Activated CD4-positive, alpha-beta T cell treated with anti-CD3 and anti-CD28 coated beads for 36 hours (primary cell): Measurements from ENCODE around the gene AGAP2. TPM values are rescaled to one million over a fixed set of nuclear protein-coding genes. Genes with fewer than 3 reads are reported as not detected.
"Not testable (repeated sequence)": the region's sequence is repeated elsewhere in the genome, so short reads cannot be mapped to it uniquely, and the experiment has no call there.

ENCODE experiments used
- ATAC-seq: fragments of 200-7000 bp; cut with Tn5 transposase; one replicate; pipeline ENCODE4 v1.10.0; 2021; ENCODE audit warnings: mild to moderate bottlenecking, moderate library complexity
- CTCF ChIA-PET: fragments of 350-600 bp; sonication (Branson Sonifier 250); formaldehyde crosslinking; loops from one replicate; lab custom pipeline; 2021; ENCODE audit warnings: antibody characterized with exemption; lab: Charles Lee
- POLR2A ChIA-PET: fragments of 350-600 bp; sonication (Branson Sonifier 250); formaldehyde crosslinking; loops from one replicate; lab custom pipeline; 2021; ENCODE audit warnings: antibody characterized with exemption, inconsistent platforms; lab: Charles Lee
- DNase-seq: peaks from one replicate; pipeline ENCODE4 v3.0.0-alpha.2; 2020
- H3K27ac Mint-ChIP-seq: one replicate; pipeline ENCODE4 v1.8.0; 2021; ENCODE audit warnings: mixed read lengths
- H3K27me3 Mint-ChIP-seq: one replicate; pipeline ENCODE4 v1.8.0; 2021; ENCODE audit warnings: mixed read lengths
- H3K36me3 Mint-ChIP-seq: one replicate; pipeline ENCODE4 v1.8.0; 2021; ENCODE audit warnings: low read depth, mixed read lengths
- H3K4me1 Mint-ChIP-seq: one replicate; pipeline ENCODE4 v1.8.0; 2021; ENCODE audit warnings: mixed read lengths
- H3K4me3 Mint-ChIP-seq: one replicate; pipeline ENCODE4 v1.8.0; 2021; ENCODE audit warnings: mild to moderate bottlenecking, moderate library complexity, mixed read lengths
- H3K9me3 Mint-ChIP-seq: one replicate; pipeline ENCODE4 v1.8.0; 2021; ENCODE audit warnings: low read depth, mixed read lengths
- intact Hi-C, 2 experiments: fragments of 100-400 bp; cut with DNase I in 1 of 2; cut with micrococcal nuclease in 1 of 2; formaldehyde crosslinking; loops; one replicate each; pipeline versions ENCODE4 v1.14.2 to v1.15.1; 2022 to 2024; cut with DNase I, micrococcal nuclease
- total RNA-seq, 2 experiments: library from RNA; stranded (reverse); gene quantifications; one replicate each; pipeline ENCODE4 v1.2.3, GENCODE V29; 2021

The AGAP2 gene
- total RNA-seq, 2 experiments from 2014 or later: 28.0 to 46.9 TPM

DNA sequence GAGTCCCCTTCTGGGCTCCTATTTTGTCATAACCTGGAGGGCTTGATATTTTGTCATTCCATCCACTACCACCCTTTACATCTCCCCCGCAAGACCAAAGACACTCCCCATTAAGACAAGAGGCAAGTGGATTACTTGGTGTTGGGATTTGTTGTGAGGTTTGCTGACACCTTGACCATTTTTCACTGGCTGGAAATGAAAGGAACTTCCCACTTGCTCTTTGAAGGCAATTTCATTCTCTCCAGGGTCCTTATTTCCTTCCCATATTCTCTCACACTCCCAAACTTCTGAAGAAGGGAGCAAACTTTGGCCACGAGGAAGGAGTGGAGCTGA, 14.9 kb downstream of the AGAP2 start:
- ATAC-seq (no peak), DNase-seq (no peak)
- intact Hi-C loops: no loop called here
- Mint-ChIP-seq H3K4me1 (no peaks in the 10 kb centered on the region), H3K36me3 (peaks cover 36% of the 10 kb centered on the region), H3K27me3 (no peaks in the 10 kb centered on the region), H3K4me3 (no peak overlapping the region), H3K9me3 (no peaks in the 10 kb centered on the region), H3K27ac (no peak overlapping the region)
- POLR2A ChIA-PET: no interaction called here
- CTCF ChIA-PET: interaction anchor here (1.2 kb wide), 1 partner anchor 8 kb away, joined by 4 read pairs; no protein-coding TSS in a partner anchor

GRCh38 chr12:57722716-57723629, 15.6 kb downstream of the AGAP2 start:
- Mint-ChIP-seq H3K4me3 (no peak overlapping the region), H3K9me3 (no peaks in the 10 kb centered on the region), H3K27me3 (no peaks in the 10 kb centered on the region), H3K36me3 (peaks cover 42% of the 10 kb centered on the region), H3K4me1 (no peaks in the 10 kb centered on the region), H3K27ac (no peak overlapping the region)
- intact Hi-C loops: no loop called here
- POLR2A ChIA-PET: no interaction called here
- ATAC-seq: no peak
- DNase-seq: no peak
- CTCF ChIA-PET: interaction anchor here (1.2 kb wide), 1 partner anchor 9 kb away, joined by 4 read pairs; no protein-coding TSS in a partner anchor

DNA sequence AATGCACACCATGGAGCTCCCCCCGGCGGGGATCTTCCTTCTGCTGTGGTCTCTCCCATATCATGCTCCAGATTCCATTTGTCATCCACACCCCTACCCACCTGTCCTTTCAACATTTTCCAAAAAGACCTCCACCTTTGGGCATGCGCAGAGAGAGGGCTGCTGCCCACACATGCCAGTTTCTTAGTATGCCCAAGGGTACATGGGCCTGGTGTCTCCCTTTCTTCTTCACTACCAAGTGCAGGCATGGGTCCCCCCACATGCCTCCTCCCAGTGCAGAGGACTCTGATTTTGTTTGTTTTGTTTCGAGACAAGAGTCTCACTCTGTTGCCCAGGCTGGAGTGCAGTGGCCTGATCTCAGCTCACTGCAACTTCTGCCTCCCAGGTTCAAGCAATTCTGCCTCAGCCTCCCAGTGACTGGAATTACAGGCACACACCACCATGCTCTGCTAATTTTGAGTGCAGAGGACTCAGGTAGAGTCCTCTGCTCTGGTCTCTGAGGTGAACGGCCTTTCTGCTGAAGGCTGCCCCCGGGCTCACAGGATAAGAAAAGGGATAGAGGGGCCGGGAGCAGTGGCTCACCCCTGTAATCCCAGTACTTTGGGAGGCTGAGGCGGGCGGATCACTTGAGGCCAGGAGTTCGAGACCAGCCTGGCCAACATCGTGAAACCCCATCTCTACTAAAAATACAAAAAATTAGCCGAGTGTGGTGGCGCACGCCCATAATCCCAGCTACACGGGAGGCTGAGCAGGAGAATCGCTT, 16.5 kb downstream of the AGAP2 start:
- H3K4me3 Mint-ChIP-seq, H3K9me3 Mint-ChIP-seq, DNase-seq, ATAC-seq, H3K27me3 Mint-ChIP-seq, POLR2A ChIA-PET, H3K4me1 Mint-ChIP-seq, CTCF ChIA-PET: not testable (repeated sequence)
- Mint-ChIP-seq H3K36me3 (peaks cover 38% of the 10 kb centered on the region), H3K27ac (peak overlapping the region; percentile 72)
- intact Hi-C loops: loop anchor here in 1 of 2 experiments (2.0 kb wide), 1 partner anchor 21 kb away; no protein-coding TSS in a partner anchor

DNA sequence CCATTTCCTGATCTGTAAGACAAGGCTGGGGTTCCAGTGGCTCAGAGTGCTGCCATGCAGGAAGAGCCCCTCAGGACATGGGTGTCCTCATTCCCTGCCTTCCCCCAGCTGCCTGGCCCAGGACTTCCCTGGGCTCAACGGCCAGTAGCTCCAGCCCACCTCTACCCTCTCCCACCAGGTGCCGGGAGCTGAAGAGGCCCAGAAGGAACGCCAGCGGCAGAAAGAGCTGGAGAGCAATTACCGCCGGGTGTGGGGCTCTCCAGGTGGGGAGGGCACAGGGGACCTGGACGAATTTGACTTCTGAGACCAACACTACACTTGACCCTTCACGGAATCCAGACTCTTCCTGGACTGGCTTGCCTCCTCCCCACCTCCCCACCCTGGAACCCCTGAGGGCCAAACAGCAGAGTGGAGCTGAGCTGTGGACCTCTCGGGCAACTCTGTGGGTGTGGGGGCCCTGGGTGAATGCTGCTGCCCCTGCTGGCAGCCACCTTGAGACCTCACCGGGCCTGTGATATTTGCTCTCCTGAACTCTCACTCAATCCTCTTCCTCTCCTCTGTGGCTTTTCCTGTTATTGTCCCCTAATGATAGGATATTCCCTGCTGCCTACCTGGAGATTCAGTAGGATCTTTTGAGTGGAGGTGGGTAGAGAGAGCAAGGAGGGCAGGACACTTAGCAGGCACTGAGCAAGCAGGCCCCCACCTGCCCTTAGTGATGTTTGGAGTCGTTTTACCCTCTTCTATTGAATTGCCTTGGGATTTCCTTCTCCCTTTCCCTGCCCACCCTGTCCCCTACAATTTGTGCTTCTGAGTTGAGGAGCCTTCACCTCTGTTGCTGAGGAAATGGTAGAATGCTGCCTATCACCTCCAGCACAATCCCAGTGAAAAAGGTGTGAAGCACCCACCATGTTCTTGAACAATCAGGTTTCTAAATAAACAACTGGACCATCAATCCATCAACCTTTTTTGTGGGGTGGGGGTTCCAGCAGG, 17.6 kb downstream of the AGAP2 start:
- Mint-ChIP-seq H3K9me3 (no peaks in the 10 kb centered on the region), H3K4me1 (no peaks in the 10 kb centered on the region), H3K36me3 (peaks cover 34% of the 10 kb centered on the region), H3K27ac (no peak overlapping the region), H3K4me3 (no peak overlapping the region), H3K27me3 (no peaks in the 10 kb centered on the region)
- POLR2A ChIA-PET: interaction anchor here (1.0 kb wide), 1 partner anchor 27 kb away, joined by 4 read pairs; no protein-coding TSS in a partner anchor
- DNase-seq (no peak), ATAC-seq (no peak)
- CTCF ChIA-PET: no interaction called here
- intact Hi-C loops: loop anchor here in 1 of 2 experiments (2.0 kb wide), 1 partner anchor 22 kb away; no protein-coding TSS in a partner anchor

- no peaks in the 10 kb centered on the region for H3K4me1 Mint-ChIP-seq
- intact Hi-C loops: loop anchor here in 1 of 2 experiments (2.0 kb wide), 1 partner anchor 23 kb away; no protein-coding TSS in a partner anchor
- ChIA-PET CTCF (no interaction called here), POLR2A (interaction anchor here (0.6 to 1.0 kb wide), 3 partner anchors 10 to 303 kb away, joined by 3 to 4 read pairs (median 4); no protein-coding TSS in a partner anchor)
- H3K4me3 Mint-ChIP-seq: no peak overlapping the region
- no peak for ATAC-seq
- H3K27ac Mint-ChIP-seq: no peak overlapping the region
- no peaks in the 10 kb centered on the region for H3K27me3 Mint-ChIP-seq
- no peak for DNase-seq
- H3K36me3 Mint-ChIP-seq: peaks cover 34% of the 10 kb centered on the region
- H3K9me3 Mint-ChIP-seq: no peaks in the 10 kb centered on the region
These were observed 18.6 kb downstream of the AGAP2 start for GRCh38 chr12:57719777-57720605.

DNA sequence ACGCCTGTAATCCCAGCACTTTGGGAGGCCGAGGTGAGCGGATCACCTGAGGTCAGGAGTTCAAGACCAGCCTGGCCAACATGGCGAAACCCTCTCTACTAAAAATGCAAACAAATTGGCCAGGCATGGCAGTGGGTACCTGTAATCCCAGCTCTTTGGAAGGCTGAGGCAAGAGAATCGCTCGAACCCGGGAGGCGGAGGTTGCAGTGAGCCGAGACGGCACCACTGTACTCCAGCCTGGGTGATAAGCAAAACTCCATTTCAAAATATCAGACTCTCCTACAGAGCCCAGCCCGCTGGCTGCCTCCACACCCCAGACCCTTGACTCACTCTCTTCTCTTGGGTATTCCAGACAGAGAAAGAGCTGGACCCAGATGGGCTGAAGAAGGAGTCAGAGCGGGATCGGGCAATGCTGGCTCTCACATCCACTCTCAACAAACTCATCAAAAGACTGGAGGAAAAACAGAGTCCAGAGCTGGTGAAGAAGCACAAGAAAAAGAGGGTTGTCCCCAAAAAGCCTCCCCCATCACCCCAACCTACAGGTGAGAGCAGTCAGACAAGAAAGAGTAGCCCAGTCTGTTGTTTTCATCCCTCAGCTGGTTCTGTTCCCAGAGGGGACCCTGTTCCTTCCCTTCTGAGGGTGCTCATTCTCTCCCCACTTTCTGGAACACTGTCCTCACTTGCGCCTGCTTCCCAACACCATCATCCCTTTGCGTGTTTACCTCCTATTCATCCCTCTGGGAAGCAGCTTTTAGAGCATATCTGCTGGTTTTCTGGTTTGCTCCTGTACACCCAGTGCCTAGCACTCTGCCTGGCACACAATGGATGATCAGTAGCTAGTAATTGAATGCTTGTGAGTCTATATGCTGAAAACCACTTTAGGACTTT, 19.7 kb downstream of the AGAP2 start:
- no peaks in the 10 kb centered on the region for H3K27me3 Mint-ChIP-seq
- no peak for ATAC-seq
- no peaks in the 10 kb centered on the region for H3K9me3 Mint-ChIP-seq
- no peak overlapping the region for H3K4me3 Mint-ChIP-seq
- intact Hi-C loops: no loop called here
- no peaks in the 10 kb centered on the region for H3K4me1 Mint-ChIP-seq
- DNase-seq: no peak
- H3K27ac Mint-ChIP-seq: no peak overlapping the region
- ChIA-PET POLR2A (interaction anchor here (0.6 kb wide), 1 partner anchor 302 kb away, joined by 4 read pairs; no protein-coding TSS in a partner anchor), CTCF (no interaction called here)
- peaks cover 34% of the 10 kb centered on the region for H3K36me3 Mint-ChIP-seq

DNA sequence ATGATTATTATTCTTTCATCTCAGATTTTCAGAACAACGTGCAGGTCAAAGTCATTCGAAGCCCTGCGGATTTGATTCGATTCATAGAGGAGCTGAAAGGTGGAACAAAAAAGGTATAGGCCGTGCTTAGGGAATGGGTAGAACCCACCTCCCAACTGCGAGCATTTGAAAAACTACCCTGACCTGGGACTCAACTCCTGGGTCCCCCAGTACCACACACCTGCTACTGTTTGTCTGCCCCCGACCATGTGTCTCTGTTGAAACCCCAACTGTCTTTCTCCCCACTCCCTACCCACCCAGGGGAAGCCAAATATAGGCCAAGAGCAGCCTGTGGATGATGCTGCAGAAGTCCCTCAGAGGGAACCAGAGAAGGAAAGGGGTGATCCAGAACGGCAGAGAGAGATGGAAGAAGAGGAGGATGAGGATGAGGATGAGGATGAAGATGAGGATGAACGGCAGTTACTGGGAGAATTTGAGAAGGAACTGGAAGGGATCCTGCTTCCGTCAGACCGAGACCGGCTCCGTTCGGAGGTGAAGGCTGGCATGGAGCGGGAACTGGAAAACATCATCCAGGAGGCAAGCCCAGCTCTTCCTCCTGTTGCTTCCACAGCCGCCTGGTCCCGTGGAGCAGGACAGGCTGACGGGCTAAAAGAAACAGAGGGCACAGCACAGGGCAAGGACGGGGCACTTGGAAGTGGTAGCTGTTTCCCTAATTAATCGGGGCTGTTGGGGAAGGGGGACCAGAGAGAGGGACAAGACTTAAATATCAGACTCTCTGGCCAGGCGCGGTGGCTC, 20.5 kb downstream of the AGAP2 start:
- H3K36me3 Mint-ChIP-seq: peaks cover 37% of the 10 kb centered on the region
- POLR2A ChIA-PET: no interaction called here
- DNase-seq: no peak

GRCh38 chr12:57717131-57717530, 21.4 kb downstream of the AGAP2 start:
- no peak for ATAC-seq
- Mint-ChIP-seq H3K27me3 (no peaks in the 10 kb centered on the region), H3K4me1 (no peaks in the 10 kb centered on the region), H3K27ac (no peak overlapping the region), H3K4me3 (no peak overlapping the region), H3K9me3 (no peaks in the 10 kb centered on the region), H3K36me3 (peaks cover 37% of the 10 kb centered on the region)
- POLR2A ChIA-PET: no interaction called here
- CTCF ChIA-PET: interaction anchor here (1.5 kb wide), 1 partner anchor 13 kb away, joined by 4 read pairs; no protein-coding TSS in a partner anchor
- no peak for DNase-seq
- intact Hi-C loops: no loop called here

More for the DNA sequence above, 20.5 kb downstream of the AGAP2 start:
- H3K4me3 Mint-ChIP-seq: no peak overlapping the region
- intact Hi-C loops: no loop called here
- CTCF ChIA-PET: interaction anchor here (0.6 to 1.5 kb wide), 2 partner anchors 14 to 136 kb away, joined by 3 to 4 read pairs; no protein-coding TSS in a partner anchor
- H3K4me1 Mint-ChIP-seq: no peaks in the 10 kb centered on the region
- no peaks in the 10 kb centered on the region for H3K9me3 Mint-ChIP-seq
- no peaks in the 10 kb centered on the region for H3K27me3 Mint-ChIP-seq
- H3K27ac Mint-ChIP-seq: no peak overlapping the region
- ATAC-seq: no peak

GRCh38 chr12:57716305-57716704, 22.2 kb downstream of the AGAP2 start:
- CTCF ChIA-PET: interaction anchor here (0.7 to 1.5 kb wide), 2 partner anchors 12 to 843 kb away, joined by 3 to 4 read pairs; no protein-coding TSS in a partner anchor
- no peak for ATAC-seq
- no peaks in the 10 kb centered on the region for H3K9me3 Mint-ChIP-seq
- H3K4me3 Mint-ChIP-seq: no peak overlapping the region
- H3K27me3 Mint-ChIP-seq: no peaks in the 10 kb centered on the region
- H3K27ac Mint-ChIP-seq: no peak overlapping the region
- intact Hi-C loops: no loop called here
- no peaks in the 10 kb centered on the region for H3K4me1 Mint-ChIP-seq
- POLR2A ChIA-PET: no interaction called here
- peaks cover 38% of the 10 kb centered on the region for H3K36me3 Mint-ChIP-seq
- no peak for DNase-seq
